Nephron progenitor cell (in vitro differentiated cells): ENCODE results near the gene ZSWIM6.

Experiments used
- DNase-seq: peaks from one replicate; pipeline ENCODE4 v3.0.0; 2021
- H3K27ac Mint-ChIP-seq: 2 replicates; pipeline ENCODE4 v1.8.0; 2021; ENCODE audit warnings: mild to moderate bottlenecking, moderate library complexity, mixed read lengths
- H3K27me3 Mint-ChIP-seq: 2 replicates; pipeline ENCODE4 v1.8.0; 2021; ENCODE audit warnings: mild to moderate bottlenecking, low read depth, mixed read lengths; ENCODE audit not compliant: poor library complexity
- H3K36me3 Mint-ChIP-seq: 2 replicates; pipeline ENCODE4 v1.8.0; 2021; ENCODE audit warnings: low read depth, mixed read lengths
- H3K4me1 Mint-ChIP-seq: 2 replicates; pipeline ENCODE4 v1.8.0; 2021; ENCODE audit warnings: mixed read lengths
- H3K4me3 Mint-ChIP-seq: 2 replicates; pipeline ENCODE4 v1.8.0; 2021; ENCODE audit warnings: mild to moderate bottlenecking, moderate library complexity, mixed read lengths
- H3K9me3 Mint-ChIP-seq: 2 replicates; pipeline ENCODE4 v1.8.0; 2021; ENCODE audit warnings: mild to moderate bottlenecking, moderate library complexity, mixed read lengths
- CTCF ChIP-seq: fragments of 200-600 bp; sonication (generic); IDR thresholded peaks from 2 replicates; pipeline ENCODE4 v1.5.0; 2021; ENCODE audit warnings: antibody characterized with exemption

Gene ZSWIM6

DNA sequence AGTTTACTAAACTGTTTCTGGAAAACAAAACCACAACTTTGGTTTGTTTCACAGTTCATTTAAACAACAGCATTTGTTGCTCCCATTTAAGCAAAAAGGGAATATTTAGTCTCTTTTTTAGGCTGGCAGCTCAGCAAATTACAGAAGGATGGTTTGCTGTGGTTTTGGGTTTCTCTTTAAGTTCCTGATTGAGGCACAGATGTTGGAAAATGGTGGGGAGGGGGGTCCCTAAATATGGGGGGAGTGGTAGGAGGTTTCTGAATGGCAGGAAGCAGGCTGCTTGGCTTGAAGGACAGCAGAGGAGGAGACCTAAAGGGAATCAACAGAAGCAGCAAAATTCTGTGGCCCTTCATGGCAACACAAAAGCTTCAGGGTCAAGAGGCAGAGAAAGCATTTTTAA is 263.4 kb downstream of the ZSWIM6 start:
- Mint-ChIP-seq H3K4me3 (no peak overlapping the region), H3K9me3 (peaks cover 29% of the 10 kb centered on the region), H3K4me1 (peaks cover 13% of the 10 kb centered on the region), H3K27me3 (no peaks in the 10 kb centered on the region), H3K36me3 (peaks cover 9% of the 10 kb centered on the region), H3K27ac (no peak overlapping the region)
- DNase-seq, result no peak
- TF ChIP-seq CTCF, result no peak
